ENCODE data around the gene ST6GALNAC4.
"Not testable (repeated sequence)": the region's sequence is repeated elsewhere in the genome, so short reads cannot be mapped to it uniquely, and the experiment has no call there.

ST6GALNAC4 gene

GRCh38 chr9:127884976-127885490 is 31.8 kb downstream of the ST6GALNAC4 start:
- no peak for DNase-seq

- DNase-seq = no peak
These were observed 32.4 kb downstream of the ST6GALNAC4 start for GRCh38 chr9:127884427-127884911.

- DNase-seq = no peak
These were observed 32.9 kb downstream of the ST6GALNAC4 start for GRCh38 chr9:127883959-127884358.

- DNase-seq = not testable (repeated sequence)
These were observed 35.1 kb downstream of the ST6GALNAC4 start for GRCh38 chr9:127881715-127882114.

GRCh38 chr9:127880143-127880542 is 36.7 kb downstream of the ST6GALNAC4 start:
- no peak for DNase-seq

GRCh38 chr9:127878652-127879390 is 38.0 kb downstream of the ST6GALNAC4 start:
- DNase-seq = no peak

- DNase-seq = no peak
These were observed 38.7 kb downstream of the ST6GALNAC4 start for GRCh38 chr9:127878001-127878651.

- DNase-seq = no peak
These were observed 39.3 kb downstream of the ST6GALNAC4 start, which contains the start of gene AK1 for GRCh38 chr9:127877566-127877998. AK1 (minus strand) TSS chr9:127877675; CDS start chr9:127874617, 3,058 bp downstream.

- DNase-seq = no peak
These were observed 39.9 kb downstream of the ST6GALNAC4 start for GRCh38 chr9:127876764-127877562.

GRCh38 chr9:127876026-127876763 is 40.6 kb downstream of the ST6GALNAC4 start:
- DNase-seq = no peak

- no peak for DNase-seq
These were observed 41.4 kb downstream of the ST6GALNAC4 start for GRCh38 chr9:127875306-127875966.

- no peak for DNase-seq
These were observed 42.3 kb downstream of the ST6GALNAC4 start for GRCh38 chr9:127874301-127875221.

GRCh38 chr9:127873886-127874285 is 43.0 kb downstream of the ST6GALNAC4 start:
- DNase-seq = no peak

GRCh38 chr9:127873223-127873691 is 43.6 kb downstream of the ST6GALNAC4 start:
- no peak for DNase-seq

GRCh38 chr9:127872369-127873222 is 44.2 kb downstream of the ST6GALNAC4 start:
- DNase-seq = no peak

- no peak for DNase-seq
These were observed 45.3 kb downstream of the ST6GALNAC4 start for GRCh38 chr9:127871531-127871930.

- no peak for DNase-seq
These were observed 46.0 kb downstream of the ST6GALNAC4 start for GRCh38 chr9:127870887-127871286.

- not testable (repeated sequence) for DNase-seq
These were observed 46.7 kb downstream of the ST6GALNAC4 start for GRCh38 chr9:127870153-127870491.
